IPS-20b (cell line): ENCODE measurements around the gene ADAMTS6.
"Not testable (repeated sequence)": the region's sequence is repeated elsewhere in the genome, so short reads cannot be mapped to it uniquely, and the experiment has no call there.

ENCODE experiments used
- H3K27ac ChIP-seq: one replicate; pipeline ENCODE4 v1.5.1; 2013; ENCODE audit warnings: low read length
- H3K27me3 ChIP-seq: 2 replicates; pipeline ENCODE4 v1.6.1; 2013; ENCODE audit warnings: mild to moderate bottlenecking, low read length, inconsistent platforms; ENCODE audit not compliant: insufficient read depth
- H3K36me3 ChIP-seq: 2 replicates; pipeline ENCODE4 v1.6.1; 2013; ENCODE audit warnings: low read depth, mild to moderate bottlenecking, inconsistent platforms, low read length, moderate library complexity; ENCODE audit not compliant: insufficient read depth
- H3K4me1 ChIP-seq: 2 replicates; pipeline ENCODE4 v1.6.1; 2013; ENCODE audit warnings: mild to moderate bottlenecking, control low read depth, inconsistent platforms, low read length, moderate library complexity; ENCODE audit not compliant: insufficient read depth
- H3K4me3 ChIP-seq: 2 replicates; pipeline ENCODE4 v1.5.1; 2013; ENCODE audit warnings: mild to moderate bottlenecking, low read length, inconsistent platforms
- H3K9ac ChIP-seq: 2 replicates; pipeline ENCODE4 v1.6.1; 2013; ENCODE audit warnings: low read depth, mild to moderate bottlenecking, inconsistent platforms, low read length, moderate library complexity
- H3K9me3 ChIP-seq: 2 replicates; pipeline ENCODE4 v1.6.1; 2013; ENCODE audit warnings: mild to moderate bottlenecking, low read depth, low read length, inconsistent platforms; ENCODE audit not compliant: insufficient read depth

Gene ADAMTS6

GRCh38 chr5:65418661-65419060 is 63.1 kb downstream of the ADAMTS6 start:
- Histone ChIP-seq H3K9me3 (peaks cover 16% of the 10 kb centered on the region), H3K4me1 (no peaks in the 10 kb centered on the region), H3K27me3 (no peaks in the 10 kb centered on the region), H3K4me3 (no peak overlapping the region), H3K36me3 (no peaks in the 10 kb centered on the region), H3K27ac (no peak overlapping the region), H3K9ac (no peak overlapping the region)

GRCh38 chr5:65413822-65414221 is 67.9 kb downstream of the ADAMTS6 start:
- Histone ChIP-seq H3K27ac (no peak overlapping the region), H3K4me3 (no peak overlapping the region), H3K36me3 (no peaks in the 10 kb centered on the region), H3K27me3 (no peaks in the 10 kb centered on the region), H3K9me3 (peaks cover 6% of the 10 kb centered on the region; the same call in 1 of the 2 replicates), H3K9ac (no peak overlapping the region), H3K4me1 (no peaks in the 10 kb centered on the region)

GRCh38 chr5:65412842-65413241 is 68.9 kb downstream of the ADAMTS6 start:
- Histone ChIP-seq H3K27ac (no peak overlapping the region), H3K9me3 (peaks cover 5% of the 10 kb centered on the region; the same call in 1 of the 2 replicates)

GRCh38 chr5:65411356-65411755 is 70.4 kb downstream of the ADAMTS6 start:
- H3K27me3 ChIP-seq: no peaks in the 10 kb centered on the region
- H3K4me3 ChIP-seq: no peak overlapping the region
- H3K4me1 ChIP-seq: no peaks in the 10 kb centered on the region
- H3K9me3 ChIP-seq: no peaks in the 10 kb centered on the region
- no peaks in the 10 kb centered on the region for H3K36me3 ChIP-seq
- no peak overlapping the region for H3K9ac ChIP-seq
- H3K27ac ChIP-seq: no peak overlapping the region

More at GRCh38 chr5:65412842-65413241, 68.9 kb downstream of the ADAMTS6 start:
- Histone ChIP-seq H3K4me1 (no peaks in the 10 kb centered on the region), H3K27me3 (no peaks in the 10 kb centered on the region), H3K4me3 (no peak overlapping the region), H3K36me3 (no peaks in the 10 kb centered on the region), H3K9ac (no peak overlapping the region)

GRCh38 chr5:65395526-65396155 is 86.1 kb downstream of the ADAMTS6 start:
- Histone ChIP-seq H3K27ac (no peak overlapping the region), H3K4me3 (no peak overlapping the region), H3K4me1 (no peaks in the 10 kb centered on the region), H3K9ac (no peak overlapping the region), H3K27me3 (no peaks in the 10 kb centered on the region), H3K9me3 (no peaks in the 10 kb centered on the region), H3K36me3 (no peaks in the 10 kb centered on the region)

- H3K9ac ChIP-seq: no peak overlapping the region
- H3K4me1 ChIP-seq: no peaks in the 10 kb centered on the region
- H3K27ac ChIP-seq: no peak overlapping the region
- no peaks in the 10 kb centered on the region for H3K9me3 ChIP-seq
- H3K27me3 ChIP-seq: no peaks in the 10 kb centered on the region
- H3K4me3 ChIP-seq: no peak overlapping the region
- H3K36me3 ChIP-seq: no peaks in the 10 kb centered on the region
These were observed 87.6 kb downstream of the ADAMTS6 start for GRCh38 chr5:65394087-65394486.

- H3K27me3 ChIP-seq: no peaks in the 10 kb centered on the region
- no peak overlapping the region for H3K9ac ChIP-seq
- no peaks in the 10 kb centered on the region for H3K36me3 ChIP-seq
- H3K4me3 ChIP-seq: no peak overlapping the region
- no peaks in the 10 kb centered on the region for H3K9me3 ChIP-seq
- no peaks in the 10 kb centered on the region for H3K4me1 ChIP-seq
- H3K27ac ChIP-seq: no peak overlapping the region
These were observed 90.1 kb downstream of the ADAMTS6 start for GRCh38 chr5:65391591-65391990.

GRCh38 chr5:65390208-65390607 is 91.5 kb downstream of the ADAMTS6 start:
- Histone ChIP-seq H3K9me3 (no peaks in the 10 kb centered on the region), H3K27me3 (no peaks in the 10 kb centered on the region), H3K27ac (no peak overlapping the region), H3K36me3 (no peaks in the 10 kb centered on the region), H3K9ac (no peak overlapping the region), H3K4me1 (no peaks in the 10 kb centered on the region), H3K4me3 (no peak overlapping the region)

- H3K9me3 ChIP-seq: no peaks in the 10 kb centered on the region
- H3K36me3 ChIP-seq: no peaks in the 10 kb centered on the region
- H3K27me3 ChIP-seq: no peaks in the 10 kb centered on the region
- no peak overlapping the region for H3K4me3 ChIP-seq
- no peak overlapping the region for H3K9ac ChIP-seq
- H3K27ac ChIP-seq: no peak overlapping the region
- H3K4me1 ChIP-seq: no peaks in the 10 kb centered on the region
These were observed 97.9 kb downstream of the ADAMTS6 start for GRCh38 chr5:65383859-65384258.

- Histone ChIP-seq H3K9me3 (no peaks in the 10 kb centered on the region), H3K4me3 (no peak overlapping the region), H3K4me1 (no peaks in the 10 kb centered on the region), H3K9ac (no peak overlapping the region), H3K36me3 (no peaks in the 10 kb centered on the region), H3K27me3 (no peaks in the 10 kb centered on the region), H3K27ac (no peak overlapping the region)
These were observed 99.1 kb downstream of the ADAMTS6 start for GRCh38 chr5:65382582-65382981.

- H3K27ac ChIP-seq, H3K36me3 ChIP-seq, H3K4me1 ChIP-seq, H3K4me3 ChIP-seq, H3K9ac ChIP-seq, H3K9me3 ChIP-seq, H3K27me3 ChIP-seq: not testable (repeated sequence)
These were observed 111.2 kb downstream of the ADAMTS6 start for GRCh38 chr5:65370505-65370904.

- Histone ChIP-seq H3K27me3 (no peaks in the 10 kb centered on the region), H3K4me3 (no peak overlapping the region), H3K9me3 (no peaks in the 10 kb centered on the region), H3K9ac (no peak overlapping the region), H3K36me3 (no peaks in the 10 kb centered on the region), H3K27ac (no peak overlapping the region), H3K4me1 (peaks cover 12% of the 10 kb centered on the region; the same call in 1 of the 2 replicates)
These were observed 115.1 kb downstream of the ADAMTS6 start for GRCh38 chr5:65366655-65367054.
